ENCODE results near the gene SUSD1. TPM values are rescaled to one million over a fixed set of nuclear protein-coding genes. Genes with fewer than 3 reads are reported as not detected.

SUSD1 gene
- total RNA-seq, 2 donors from 2014 or later = 11.8 to 23.7 TPM

Other genes starting within 250 kb of the SUSD1 start
- 100 to 1,000 TPM; 132 to 140 TPM for gene PTBP3, start 158.3 kb upstream of the SUSD1 start, total RNA-seq
- gene HSDL2, start 204.8 kb upstream of the SUSD1 start, total RNA-seq = 10 to 100 TPM in 1 of 2 donors, 1 to 10 TPM in 1; 7.9 to 10.1 TPM